H1 (cell line): ENCODE data around the gene URGCP. TPM values are rescaled to one million over a fixed set of nuclear protein-coding genes. Genes with fewer than 3 reads are reported as not detected.
A peak's percentile ranks its signal among the peaks of the same experiment; 100 is the strongest.

ENCODE experiments used
- CTCF ChIA-PET: fragments of 300-600 bp; sonication (Branson Sonifier 250); formaldehyde crosslinking; loops from one replicate; lab custom pipeline; 2021; ENCODE audit not compliant: partially characterized antibody; lab: Charles Lee
- POLR2A ChIA-PET: fragments of 300-600 bp; sonication (Branson Sonifier 250); formaldehyde crosslinking; loops from one replicate; lab custom pipeline; 2021; ENCODE audit warnings: inconsistent platforms; ENCODE audit not compliant: partially characterized antibody; lab: Charles Lee
- DNase-seq, 2 experiments: peaks; one replicate each; pipeline versions ENCODE4 v3.0.0 to v3.0.0-alpha.2; 2010 to 2022; ENCODE audit warnings: low spot score in 2 of 2, low read depth in 1 of 2, mixed read lengths in 1 of 2
- FAIRE-seq: peaks from 2 replicates; lab custom pipeline; 2011; peaks lifted over from hg19 to GRCh38; lab: Jason Lieb, UNC
- H2AFZ ChIP-seq: 2 replicates; pipeline ENCODE4 v1.8.1; 2012; ENCODE audit warnings: low read length, inconsistent platforms
- H2AK5ac ChIP-seq: 2 replicates; pipeline ENCODE4 v1.6.1; 2013; ENCODE audit warnings: low read depth, low read length
- H2BK120ac ChIP-seq: replicated peaks from 2 replicates; pipeline ENCODE3; 2013; ENCODE audit warnings: low read depth, low read length, inconsistent platforms
- H2BK12ac ChIP-seq: 2 replicates; pipeline ENCODE4 v1.6.1; 2013; ENCODE audit warnings: low read depth, low read length
- H2BK15ac ChIP-seq: 2 replicates; pipeline ENCODE4 v1.6.1; 2013; ENCODE audit warnings: low read length
- H2BK20ac ChIP-seq: 2 replicates; pipeline ENCODE4 v1.6.1; 2013; ENCODE audit warnings: low read length
- H2BK5ac ChIP-seq: 2 replicates; pipeline ENCODE4 v1.6.1; 2013; ENCODE audit warnings: low read depth, low read length
- H3K14ac ChIP-seq: 2 replicates; pipeline ENCODE4 v1.6.1; 2013; ENCODE audit warnings: inconsistent platforms; ENCODE audit not compliant: insufficient read length
- H3K18ac ChIP-seq: 2 replicates; pipeline ENCODE4 v1.6.1; 2013; ENCODE audit warnings: low read length; ENCODE audit errors: extremely low read depth
- H3K23ac ChIP-seq: 2 replicates; pipeline ENCODE4 v1.6.1; 2013; ENCODE audit warnings: inconsistent platforms; ENCODE audit not compliant: insufficient read length
- H3K23me2 ChIP-seq: 2 replicates; pipeline ENCODE4 v1.6.1; 2013; ENCODE audit warnings: low read depth, low read length
- H3K27ac ChIP-seq: 2 replicates; pipeline ENCODE4 v1.6.1; 2011; ENCODE audit warnings: low read depth, low read length, inconsistent platforms
- H3K27me3 ChIP-seq, 4 experiments: replicated peaks in 1 of 4; 1 replicate in 1 of 4; 2 replicates in 3 of 4; pipeline versions ENCODE4 v1.6.1 to v1.8.1; 2011 to 2013; ENCODE audit warnings: low read length in 3 of 4, mild to moderate bottlenecking in 3 of 4, inconsistent platforms in 2 of 4, mixed read lengths in 2 of 4, moderate library complexity in 1 of 4; ENCODE audit not compliant: control insufficient read depth in 3 of 4, insufficient read depth in 3 of 4; ENCODE audit errors: extremely low read depth in 1 of 4
- H3K36me3 ChIP-seq, 4 experiments: 2 replicates each; pipeline versions ENCODE4 v1.6.1 to v1.8.1; 2011 to 2013; ENCODE audit warnings: mild to moderate bottlenecking in 4 of 4, low read length in 3 of 4, moderate library complexity in 2 of 4, control low read depth in 1 of 4, inconsistent platforms in 1 of 4; ENCODE audit not compliant: insufficient read depth in 4 of 4, control insufficient read depth in 2 of 4
- H3K4ac ChIP-seq: replicated peaks from 2 replicates; pipeline ENCODE3; 2013; ENCODE audit warnings: low read length, low read depth, mixed read lengths, inconsistent platforms; ENCODE audit not compliant: insufficient read length
- H3K4me1 ChIP-seq, 4 experiments: replicated peaks in 1 of 4; 1 replicate in 1 of 4; 2 replicates in 3 of 4; pipeline versions ENCODE4 v1.6.1 to v1.8.1; 2011 to 2013; ENCODE audit warnings: low read length in 3 of 4, inconsistent platforms in 2 of 4, mixed read lengths in 1 of 4; ENCODE audit not compliant: insufficient read depth in 4 of 4, control insufficient read depth in 3 of 4
- H3K4me2 ChIP-seq, 2 experiments: 2 replicates each; pipeline versions ENCODE4 v1.6.1 to v1.8.1; 2011 to 2013; ENCODE audit warnings: low read depth in 2 of 2, low read length in 2 of 2, control low read depth in 1 of 2, inconsistent platforms in 1 of 2, mild to moderate bottlenecking in 1 of 2; ENCODE audit not compliant: insufficient read depth in 1 of 2
- H3K4me3 ChIP-seq, 4 experiments: fragments of 200-600, 300-600 bp in 1 of 4; sonication (generic), shearing (Covaris generic), sonication (Bioruptor Twin) in 1 of 4; 2 replicates each; pipeline versions ENCODE4 v1.5.1 to v1.8.1; 2011 to 2016; ENCODE audit warnings: low read length in 4 of 4, low read depth in 3 of 4, control low read depth in 2 of 4, inconsistent platforms in 2 of 4, mild to moderate bottlenecking in 2 of 4, mixed read lengths in 1 of 4, moderate library complexity in 1 of 4; ENCODE audit not compliant: insufficient read depth in 2 of 4; ENCODE audit errors: extremely low read depth in 1 of 4
- H3K56ac ChIP-seq: replicated peaks from 2 replicates; pipeline ENCODE3; 2013; ENCODE audit warnings: low read depth, mild to moderate bottlenecking, mixed read lengths, low read length, inconsistent platforms; ENCODE audit not compliant: insufficient read length
- H3K79me1 ChIP-seq: 2 replicates; pipeline ENCODE4 v1.6.1; 2013; ENCODE audit warnings: low read depth, low read length, control low read depth
- H3K79me2 ChIP-seq, 2 experiments: 2 replicates each; pipeline versions ENCODE4 v1.6.1 to v1.8.1; 2012 to 2013; ENCODE audit warnings: low read length in 2 of 2, mild to moderate bottlenecking in 2 of 2, inconsistent platforms in 1 of 2; ENCODE audit not compliant: insufficient read depth in 2 of 2, control insufficient read depth in 1 of 2
- H3K9ac ChIP-seq, 4 experiments: replicated peaks in 1 of 4; 1 replicate in 1 of 4; 2 replicates in 3 of 4; pipeline versions ENCODE4 v1.6.1 to v1.8.1; 2011 to 2013; ENCODE audit warnings: low read depth in 3 of 4, low read length in 3 of 4, control low read depth in 2 of 4, mild to moderate bottlenecking in 2 of 4, moderate library complexity in 2 of 4, inconsistent platforms in 1 of 4; ENCODE audit errors: extremely low read depth in 1 of 4
- H3K9me3 ChIP-seq, 2 experiments: 2 replicates each; pipeline versions ENCODE4 v1.6.1 to v1.8.1; 2012 to 2013; ENCODE audit warnings: mild to moderate bottlenecking in 2 of 2, moderate library complexity in 2 of 2, control low read depth in 1 of 2, inconsistent platforms in 1 of 2, low read depth in 1 of 2, low read length in 1 of 2, mixed read lengths in 1 of 2; ENCODE audit not compliant: insufficient read depth in 2 of 2
- H4K20me1 ChIP-seq, 2 experiments: replicated peaks in 1 of 2; 2 replicates each; pipeline versions ENCODE3 to v1.8.1; 2011 to 2013; ENCODE audit warnings: inconsistent platforms in 2 of 2, low read length in 2 of 2, mild to moderate bottlenecking in 1 of 2; ENCODE audit not compliant: insufficient read depth in 2 of 2, control insufficient read depth in 1 of 2
- H4K5ac ChIP-seq: 2 replicates; pipeline ENCODE4 v1.6.1; 2013; ENCODE audit warnings: low read length, low read depth, mixed read lengths, inconsistent platforms; ENCODE audit not compliant: insufficient read length
- H4K8ac ChIP-seq: 2 replicates; pipeline ENCODE4 v1.8.0; 2013; ENCODE audit warnings: mild to moderate bottlenecking, moderate library complexity, low read length, inconsistent platforms; ENCODE audit not compliant: insufficient read depth; ENCODE audit errors: extremely low read depth
- H4K91ac ChIP-seq: replicated peaks from 2 replicates; pipeline ENCODE3; 2013; ENCODE audit warnings: low read length, mixed read lengths, inconsistent platforms; ENCODE audit not compliant: insufficient read length
- GTF2F1 ChIP-seq: IDR thresholded peaks from 2 replicates; pipeline ENCODE4 v1.6.1; 2012; ENCODE audit warnings: low read depth, low read length, improper control_type of control experiment, borderline replicate concordance
- MAX ChIP-seq: IDR thresholded peaks from 2 replicates; pipeline ENCODE4 v1.6.1; 2012; ENCODE audit warnings: inconsistent platforms
- NRF1 ChIP-seq: IDR thresholded peaks from 2 replicates; pipeline ENCODE4 v1.6.1; 2011; ENCODE audit warnings: mild to moderate bottlenecking, low read depth, low read length, improper control_type of control experiment
- WGBS, 2 experiments: shearing (Covaris generic) in 1 of 2; methylation state at CpG; one replicate each; pipeline versions ENCODE4 v1.1.6 to v1.1.7; 2013 to 2015; ENCODE audit warnings: low lambda C conversion rate in 2 of 2, mixed read lengths in 2 of 2, inconsistent platforms in 1 of 2, low coverage in 1 of 2, missing lambda C conversion rate in 1 of 2; ENCODE audit not compliant: insufficient replicate concordance in 2 of 2, insufficient coverage in 1 of 2, insufficient read length in 1 of 2; ENCODE audit errors: extremely low coverage in 1 of 2, missing lambda C conversion rate in 1 of 2; 5-methylcytosine and 5-hydroxymethylcytosine counted together
- polyA plus RNA-seq, 7 experiments: library from polyadenylated mRNA; depleted of rRNA in 3 of 7; stranded (reverse) in 5 of 7; unstranded in 2 of 7; fragments of >200 nt in 5 of 7; fragments of 200-250 nt in 2 of 7; gene quantifications; 1 replicate in 5 of 7; 2 replicates in 1 of 7; 4 replicates in 1 of 7; pipeline versions ENCODE4 v1.2.1 to v1.2.3, GENCODE V29; 2011 to 2013; ENCODE audit warnings: missing spikeins in 2 of 7, mixed read lengths in 2 of 7
- total RNA-seq: library from RNA; stranded (reverse); fragmentation: NEBNext Ultra II Directional; extraction: Animal tissue kit (Norgen Biotek cat#: 25700); gene quantifications from 2 replicates; pipeline ENCODE4 v1.2.1, GENCODE V29; 2021

Gene URGCP
- total and polyA plus RNA-seq, 2 of the 8 experiments (the other 6 are each of a cell fraction or from before 2014, with no cell fraction given) = 9.0 to 18.7 TPM

GRCh38 chr7:43914795-43915194 lies 8.4 kb upstream of the URGCP start:
- Histone ChIP-seq H3K27me3 (no peaks in the 10 kb centered on the region), H2BK15ac (no peak overlapping the region), H3K79me1 (no peaks in the 10 kb centered on the region; the same call in 1 of the 2 replicates), H2AK5ac (no peak overlapping the region), H3K9me3 (peaks cover 0 to 9% of the 10 kb centered on the region in 2 experiments; a peak in 2 of 4 replicates), H3K4me3 (no peak overlapping the region), H3K9ac (no peak overlapping the region), H3K23me2 (no peaks in the 10 kb centered on the region), H2BK5ac (no peak overlapping the region), H3K4ac (no peak overlapping the region), H3K36me3 (no peaks in the 10 kb centered on the region), H4K91ac (no peak overlapping the region), H2AFZ (no peak overlapping the region), H3K27ac (no peak overlapping the region), H4K5ac (no peak overlapping the region), H3K56ac (no peak overlapping the region), H3K14ac (no peak overlapping the region)
- DNase-seq = no peak
- POLR2A ChIA-PET = interaction anchor here (0.7 to 1.9 kb wide), 2 partner anchors 8 to 10 kb away, joined by 4 read pairs; partner anchors contain the start of gene URGCP
- WGBS, 2 experiments = 68% methylated on average over 5 of the region's 5 CpGs; no CpG with 5 or more reads in 1 of the 2 experiments
- TF ChIP-seq GTF2F1 (no peak), NRF1 (peak; percentile 13), MAX (0 out of 2 replicates have a peak, but pooled peaks have one; percentile 27)
- TF ChIP-seq, all 59 proteins: peak for 2
- H3K23ac ChIP-seq = no peak overlapping the region
- no peak overlapping the region for H2BK20ac ChIP-seq
- H3K4me1 ChIP-seq = peaks cover 0 to 5% (median 2%) of the 10 kb centered on the region in 4 experiments; a peak in 2 of 7 replicates
- CTCF ChIA-PET = interaction anchor here (0.9 to 2.1 kb wide), 3 partner anchors 10 to 75 kb away, joined by 3 to 4 read pairs (median 4); no protein-coding TSS in a partner anchor
- H4K20me1 ChIP-seq = no peaks in the 10 kb centered on the region
- H3K79me2 ChIP-seq = no peaks in the 10 kb centered on the region
- H4K8ac ChIP-seq = no peak overlapping the region
- H2BK120ac ChIP-seq = no peak overlapping the region
- H3K4me2 ChIP-seq = no peak overlapping the region
- peak; percentile 48 for FAIRE-seq
- H3K18ac ChIP-seq = no peak overlapping the region
- no peak overlapping the region for H2BK12ac ChIP-seq
